Measurements from ENCODE around the gene LETM1.

- no peak for TF ChIP-seq POLR2A (IDR thresholded peaks at IDR 0.05)
- TF ChIP-seq, protein P1, sequence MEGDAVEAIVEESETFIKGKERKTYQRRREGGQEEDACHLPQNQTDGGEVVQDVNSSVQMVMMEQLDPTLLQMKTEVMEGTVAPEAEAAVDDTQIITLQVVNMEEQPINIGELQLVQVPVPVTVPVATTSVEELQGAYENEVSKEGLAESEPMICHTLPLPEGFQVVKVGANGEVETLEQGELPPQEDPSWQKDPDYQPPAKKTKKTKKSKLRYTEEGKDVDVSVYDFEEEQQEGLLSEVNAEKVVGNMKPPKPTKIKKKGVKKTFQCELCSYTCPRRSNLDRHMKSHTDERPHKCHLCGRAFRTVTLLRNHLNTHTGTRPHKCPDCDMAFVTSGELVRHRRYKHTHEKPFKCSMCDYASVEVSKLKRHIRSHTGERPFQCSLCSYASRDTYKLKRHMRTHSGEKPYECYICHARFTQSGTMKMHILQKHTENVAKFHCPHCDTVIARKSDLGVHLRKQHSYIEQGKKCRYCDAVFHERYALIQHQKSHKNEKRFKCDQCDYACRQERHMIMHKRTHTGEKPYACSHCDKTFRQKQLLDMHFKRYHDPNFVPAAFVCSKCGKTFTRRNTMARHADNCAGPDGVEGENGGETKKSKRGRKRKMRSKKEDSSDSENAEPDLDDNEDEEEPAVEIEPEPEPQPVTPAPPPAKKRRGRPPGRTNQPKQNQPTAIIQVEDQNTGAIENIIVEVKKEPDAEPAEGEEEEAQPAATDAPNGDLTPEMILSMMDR (IDR thresholded peaks at IDR 0.05): no peak
Measured at GRCh38 chr4:1830642-1831228, 25.2 kb downstream of the LETM1 start.

All from adrenal gland (tissue), 5 donors.